GM12874 (cell line): ENCODE results near the gene NFATC1.

Experiments
- CTCF ChIP-seq: IDR thresholded peaks from 2 replicates; pipeline ENCODE4 v1.5.1; 2011; ENCODE audit warnings: low read depth, mild to moderate bottlenecking, control low read depth, low read length, moderate library complexity; ENCODE audit not compliant: insufficient read depth

The NFATC1 gene

GRCh38 chr18:79528846-79529245 lies 133.1 kb downstream of the NFATC1 start:
- TF ChIP-seq CTCF = peak; percentile 81

GRCh38 chr18:79529296-79529695 lies 133.6 kb downstream of the NFATC1 start:
- TF ChIP-seq CTCF = no peak

- TF ChIP-seq CTCF = no peak
Observed at GRCh38 chr18:79529991-79530390, 134.3 kb downstream of the NFATC1 start.

- TF ChIP-seq CTCF = no peak
Observed at GRCh38 chr18:79530821-79531220, 135.1 kb downstream of the NFATC1 start.

- no peak for TF ChIP-seq CTCF
Observed at GRCh38 chr18:79531386-79531785, 135.7 kb downstream of the NFATC1 start.

- TF ChIP-seq CTCF = no peak
Observed at GRCh38 chr18:79531926-79532312, 136.2 kb downstream of the NFATC1 start.

GRCh38 chr18:79532313-79533007 lies 136.7 kb downstream of the NFATC1 start:
- no peak for TF ChIP-seq CTCF
